Prostate gland (tissue), 2 donors: ENCODE measurements around the gene SLC35F3. TPM values are rescaled to one million over a fixed set of nuclear protein-coding genes. Genes with fewer than 3 reads are reported as not detected.

ENCODE experiments used
- DNase-seq: peaks from one replicate; pipeline ENCODE4 v3.0.0-alpha.2; 2019; ENCODE audit warnings: low spot score
- H3K27ac ChIP-seq, 2 donors: fragments of 200-600 bp; sonication (generic); 2 replicates each; pipeline ENCODE4 v1.5.1; 2017 to 2019
- H3K27me3 ChIP-seq: fragments of 200-600 bp; sonication (generic); replicated peaks from 2 replicates; pipeline ENCODE4 v1.5.1; 2019; ENCODE audit not compliant: insufficient read depth
- H3K36me3 ChIP-seq, 2 donors: fragments of 200-600 bp; sonication (generic); 1 replicate in 1 of 2; 2 replicates in 1 of 2; pipeline versions ENCODE4 v1.5.1 to v1.8.1; 2017 to 2019
- H3K4me1 ChIP-seq: fragments of 200-600 bp; sonication (generic); replicated peaks from 2 replicates; pipeline ENCODE4 v1.5.1; 2019
- H3K4me3 ChIP-seq, 2 donors: fragments of 200-600 bp; sonication (generic); 2 replicates each; pipeline ENCODE4 v1.5.1; 2017 to 2019
- H3K9me3 ChIP-seq: fragments of 200-600 bp; sonication (generic); 2 replicates; pipeline ENCODE4 v1.5.1; 2017
- CTCF ChIP-seq, 4 experiments: fragments of 200-600 bp in 2 of 4; fragments of 450-650 bp in 2 of 4; sonication (generic) in 2 of 4; IDR thresholded peaks; 1 replicate in 3 of 4; 2 replicates in 1 of 4; pipeline ENCODE4 v1.5.1; 2016 to 2019; ENCODE audit warnings: antibody characterized with exemption in 4 of 4, mild to moderate bottlenecking in 2 of 4, moderate library complexity in 2 of 4
- POLR2A ChIP-seq: fragments of 450-650 bp; IDR thresholded peaks from one replicate; pipeline ENCODE4 v1.6.1; 2016; ENCODE audit warnings: antibody characterized with exemption, mild to moderate bottlenecking
- POLR2AphosphoS5 ChIP-seq: sonication (generic); formaldehyde crosslinking; IDR thresholded peaks from one replicate; pipeline ENCODE4 v1.6.1; 2017; ENCODE audit warnings: antibody characterized with exemption
- WGBS: methylation state at CpG from one replicate; pipeline ENCODE4 v1.1.5; 2018; 5-methylcytosine and 5-hydroxymethylcytosine counted together
- intact Hi-C: fragments of 100-400 bp; cut with DNase I; formaldehyde crosslinking; loops from one replicate; pipeline ENCODE4 v1.14.2; 2022
- total RNA-seq, 2 donors: library from RNA; depleted of rRNA; stranded (reverse); fragments of >200 nt; gene quantifications; one replicate each; pipeline ENCODE4 v1.1.0, GENCODE V29; 2016

Gene SLC35F3
- total RNA-seq, 2 donors from 2014 or later, result 0.34 to 0.64 TPM

DNA sequence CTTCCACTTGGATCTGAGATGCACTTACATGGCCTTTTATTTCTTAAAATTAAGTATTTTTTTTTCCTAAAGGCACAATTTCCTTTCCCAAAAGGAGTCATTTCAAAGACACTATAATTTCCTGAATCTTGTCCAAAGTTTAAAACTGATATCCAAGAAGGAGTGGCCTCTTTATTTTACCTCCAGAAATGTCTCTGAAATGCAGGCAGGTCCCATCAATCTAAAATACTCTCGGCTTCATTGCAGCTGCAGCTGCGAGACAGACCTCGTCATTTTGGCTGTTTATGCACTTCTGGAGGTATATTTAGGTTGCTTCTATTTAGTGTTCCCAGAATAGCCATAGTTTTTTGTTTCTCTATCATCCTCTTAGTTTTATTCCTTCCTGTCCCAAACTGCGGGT, 296.1 kb downstream of the SLC35F3 start:
- no peaks in the 10 kb centered on the region for H3K9me3 ChIP-seq
- peaks cover under 1% of the 10 kb centered on the region for H3K27me3 ChIP-seq
- H3K4me3 ChIP-seq, result no peak overlapping the region
- no peaks in the 10 kb centered on the region for H3K4me1 ChIP-seq
- WGBS, result 71% methylated on average over 4 of the region's 4 CpGs
- no peaks in the 10 kb centered on the region for H3K36me3 ChIP-seq
- no peak for TF ChIP-seq POLR2AphosphoS5
- no peak for TF ChIP-seq POLR2A
- no peak for TF ChIP-seq CTCF (IDR thresholded peaks at IDR 0.05)
- no peak overlapping the region for H3K27ac ChIP-seq
- no peak for DNase-seq
- intact Hi-C loops, result no loop called here

GRCh38 chr1:234201600-234201999, 297.1 kb downstream of the SLC35F3 start:
- intact Hi-C loops, result no loop called here
- Histone ChIP-seq H3K27ac (no peak overlapping the region), H3K27me3 (peaks cover 5% of the 10 kb centered on the region), H3K36me3 (no peaks in the 10 kb centered on the region), H3K4me1 (no peaks in the 10 kb centered on the region), H3K4me3 (no peak overlapping the region), H3K9me3 (no peaks in the 10 kb centered on the region)
- 70% methylated on average over 5 of the region's 5 CpGs for WGBS
- DNase-seq, result no peak
- no peak for TF ChIP-seq CTCF (IDR thresholded peaks at IDR 0.05)
- TF ChIP-seq POLR2A, result no peak
- no peak for TF ChIP-seq POLR2AphosphoS5

GRCh38 chr1:234205966-234206365, 301.5 kb downstream of the SLC35F3 start:
- 39% methylated on average over 7 of the region's 7 CpGs for WGBS

DNA sequence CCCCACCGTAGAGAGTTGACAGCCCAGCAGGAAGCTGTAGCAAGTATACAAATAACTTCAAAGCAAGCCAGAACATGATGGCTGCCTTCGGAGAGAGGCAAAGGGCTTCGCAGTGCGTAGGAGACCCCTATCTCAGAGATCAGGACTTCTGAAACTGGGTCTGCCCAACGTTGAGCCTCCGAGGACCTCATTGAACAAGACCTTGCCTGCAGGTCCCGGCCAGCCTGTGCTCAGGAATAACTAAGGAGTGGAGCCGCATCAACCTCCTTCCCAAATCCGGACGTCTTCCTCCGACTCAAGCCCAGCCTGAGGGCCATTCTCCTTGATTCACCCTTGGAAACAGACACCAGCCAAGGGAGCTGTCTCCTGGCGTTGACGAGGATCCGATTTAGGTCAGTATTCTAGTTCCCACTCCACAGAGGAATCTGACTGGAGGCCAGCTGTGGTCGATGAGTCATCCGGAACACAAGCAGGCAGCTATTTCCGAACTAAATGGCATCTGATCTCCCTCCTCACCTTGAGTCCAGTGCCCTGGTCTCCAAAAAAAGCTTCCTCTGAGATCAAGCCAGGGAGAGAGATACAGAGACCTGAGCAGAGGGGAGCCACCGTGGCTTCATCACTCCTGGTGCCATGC, 302.3 kb downstream of the SLC35F3 start:
- H3K36me3 ChIP-seq, result no peaks in the 10 kb centered on the region
- 70% methylated on average over 18 of the region's 18 CpGs for WGBS
- H3K4me1 ChIP-seq, result no peaks in the 10 kb centered on the region
- no peak overlapping the region for H3K27ac ChIP-seq
- H3K27me3 ChIP-seq, result peaks cover 5% of the 10 kb centered on the region
- no peaks in the 10 kb centered on the region for H3K9me3 ChIP-seq
- TF ChIP-seq POLR2AphosphoS5 (no peak), POLR2A (no peak), CTCF (IDR thresholded peaks at IDR 0.05) (no peak)
- intact Hi-C loops, result no loop called here
- DNase-seq, result no peak
- H3K4me3 ChIP-seq, result no peak overlapping the region

More at GRCh38 chr1:234205966-234206365, 301.5 kb downstream of the SLC35F3 start:
- Histone ChIP-seq H3K9me3 (no peaks in the 10 kb centered on the region), H3K27ac (no peak overlapping the region), H3K4me3 (no peak overlapping the region), H3K36me3 (no peaks in the 10 kb centered on the region), H3K4me1 (no peaks in the 10 kb centered on the region), H3K27me3 (peaks cover 5% of the 10 kb centered on the region)
- intact Hi-C loops, result no loop called here
- no peak for DNase-seq
- TF ChIP-seq POLR2A (no peak), CTCF (IDR thresholded peaks at IDR 0.05) (no peak), POLR2AphosphoS5 (no peak)

GRCh38 chr1:234208351-234208750, 303.9 kb downstream of the SLC35F3 start:
- Histone ChIP-seq H3K27me3 (peaks cover 5% of the 10 kb centered on the region), H3K4me3 (no peak overlapping the region), H3K9me3 (no peaks in the 10 kb centered on the region), H3K4me1 (no peaks in the 10 kb centered on the region), H3K27ac (no peak overlapping the region), H3K36me3 (no peaks in the 10 kb centered on the region)
- intact Hi-C loops, result no loop called here
- TF ChIP-seq POLR2A, result no peak
- TF ChIP-seq POLR2AphosphoS5, result no peak
- no peak for TF ChIP-seq CTCF (IDR thresholded peaks at IDR 0.05)
- DNase-seq, result no peak
- WGBS, result 50% methylated on average over 3 of the region's 3 CpGs
